Measurements from ENCODE around the gene ERVFRD-1. TPM values are rescaled to one million over a fixed set of nuclear protein-coding genes. Genes with fewer than 3 reads are reported as not detected.

ERVFRD-1 gene
- total RNA-seq, 4 donors from 2014 or later = 0.76 TPM; not detected in 3

DNA sequence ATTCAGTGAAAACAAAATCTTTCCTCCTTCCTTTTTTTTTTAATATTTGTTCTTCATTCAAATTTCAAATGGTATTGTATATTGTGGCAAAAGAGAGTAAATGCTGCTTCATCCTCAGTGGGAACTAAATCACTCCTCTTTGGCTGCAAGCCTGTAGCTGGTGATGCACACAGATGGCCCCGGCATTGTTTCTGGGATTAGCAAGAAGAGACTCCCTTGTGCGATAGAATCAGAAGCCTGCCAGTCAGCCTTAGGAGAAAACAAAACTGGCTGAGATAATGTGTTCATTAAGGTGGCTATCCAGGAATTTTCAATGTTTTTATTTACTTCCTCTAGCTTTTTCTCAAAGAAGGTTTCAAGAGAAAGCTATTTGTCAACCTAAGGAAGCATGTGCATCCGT is 46.7 kb downstream of the ERVFRD-1 start:
- DNase-seq = no peak
- Histone ChIP-seq H3K27ac (no peak overlapping the region), H3K4me3 (no peak overlapping the region), H3K36me3 (no peaks in the 10 kb centered on the region), H3K4me1 (no peaks in the 10 kb centered on the region), H3K9me3 (no peaks in the 10 kb centered on the region), H3K27me3 (peaks cover 0 to 11% (median 0%) of the 10 kb centered on the region in 4 donors)
- TF ChIP-seq POLR2A (IDR thresholded peaks at IDR 0.05) = no peak
- TF ChIP-seq, protein P1, sequence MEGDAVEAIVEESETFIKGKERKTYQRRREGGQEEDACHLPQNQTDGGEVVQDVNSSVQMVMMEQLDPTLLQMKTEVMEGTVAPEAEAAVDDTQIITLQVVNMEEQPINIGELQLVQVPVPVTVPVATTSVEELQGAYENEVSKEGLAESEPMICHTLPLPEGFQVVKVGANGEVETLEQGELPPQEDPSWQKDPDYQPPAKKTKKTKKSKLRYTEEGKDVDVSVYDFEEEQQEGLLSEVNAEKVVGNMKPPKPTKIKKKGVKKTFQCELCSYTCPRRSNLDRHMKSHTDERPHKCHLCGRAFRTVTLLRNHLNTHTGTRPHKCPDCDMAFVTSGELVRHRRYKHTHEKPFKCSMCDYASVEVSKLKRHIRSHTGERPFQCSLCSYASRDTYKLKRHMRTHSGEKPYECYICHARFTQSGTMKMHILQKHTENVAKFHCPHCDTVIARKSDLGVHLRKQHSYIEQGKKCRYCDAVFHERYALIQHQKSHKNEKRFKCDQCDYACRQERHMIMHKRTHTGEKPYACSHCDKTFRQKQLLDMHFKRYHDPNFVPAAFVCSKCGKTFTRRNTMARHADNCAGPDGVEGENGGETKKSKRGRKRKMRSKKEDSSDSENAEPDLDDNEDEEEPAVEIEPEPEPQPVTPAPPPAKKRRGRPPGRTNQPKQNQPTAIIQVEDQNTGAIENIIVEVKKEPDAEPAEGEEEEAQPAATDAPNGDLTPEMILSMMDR (IDR thresholded peaks at IDR 0.05) = no peak
- WGBS, 2 donors = 53 to 54% methylated on average over 3 of the region's 3 CpGs
- intact Hi-C loops (cut with DNase I) = loop anchor here (5.0 kb wide), 1 partner anchor 113 kb away; no protein-coding TSS in a partner anchor

DNA sequence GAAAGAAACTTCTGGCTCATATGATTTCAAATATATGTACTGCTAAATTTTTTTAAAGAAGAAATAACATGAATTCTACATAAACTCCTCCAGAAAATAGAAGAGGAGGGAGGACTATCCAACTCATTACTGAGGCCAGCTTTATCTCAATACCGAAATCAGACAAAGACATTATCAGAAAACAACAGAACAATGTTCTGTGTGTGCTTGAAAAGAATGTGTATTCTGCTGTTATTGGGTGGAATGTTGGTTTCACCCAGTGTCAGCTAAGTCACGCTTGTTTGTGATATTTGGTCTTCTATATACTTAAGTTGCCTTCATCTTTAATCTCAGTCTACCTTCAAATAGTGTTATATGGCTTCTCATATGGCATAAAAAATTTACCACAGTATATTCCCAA is 48.8 kb downstream of the ERVFRD-1 start:
- Histone ChIP-seq H3K27me3 (peaks cover 0 to 11% (median 0%) of the 10 kb centered on the region in 4 donors), H3K9me3 (no peaks in the 10 kb centered on the region), H3K36me3 (no peaks in the 10 kb centered on the region), H3K27ac (no peak overlapping the region), H3K4me1 (no peaks in the 10 kb centered on the region), H3K4me3 (no peak overlapping the region)
- 84 to 95% methylated on average over 2 of the region's 2 CpGs for WGBS, 2 donors
- intact Hi-C loops (cut with DNase I) = no loop called here
- no peak for TF ChIP-seq POLR2A (IDR thresholded peaks at IDR 0.05)
- TF ChIP-seq, protein P1 (IDR thresholded peaks at IDR 0.05) = no peak
- DNase-seq = no peak

DNA sequence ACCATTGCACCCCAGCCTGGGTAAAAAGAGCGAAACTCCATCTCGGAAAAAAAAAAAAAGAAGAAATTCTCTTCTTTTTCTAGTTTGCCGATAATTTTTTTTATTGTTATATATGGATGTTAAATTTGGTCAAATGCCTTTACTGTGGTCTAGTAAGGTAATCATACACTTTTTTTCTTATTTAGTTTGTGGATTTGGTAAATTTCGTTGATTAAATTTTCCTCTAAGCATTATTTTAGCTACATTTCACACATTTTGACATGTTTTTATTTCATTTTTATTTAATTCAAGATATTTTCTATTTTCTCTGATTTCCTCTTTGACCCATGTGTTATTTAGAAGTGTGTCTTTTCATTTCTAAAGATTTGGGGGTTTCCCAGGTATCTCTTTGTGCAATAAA is 49.4 kb downstream of the ERVFRD-1 start:
- no peaks in the 10 kb centered on the region for H3K9me3 ChIP-seq
- WGBS, 2 donors = 86 to 88% methylated on average over 4 of the region's 4 CpGs

DNA sequence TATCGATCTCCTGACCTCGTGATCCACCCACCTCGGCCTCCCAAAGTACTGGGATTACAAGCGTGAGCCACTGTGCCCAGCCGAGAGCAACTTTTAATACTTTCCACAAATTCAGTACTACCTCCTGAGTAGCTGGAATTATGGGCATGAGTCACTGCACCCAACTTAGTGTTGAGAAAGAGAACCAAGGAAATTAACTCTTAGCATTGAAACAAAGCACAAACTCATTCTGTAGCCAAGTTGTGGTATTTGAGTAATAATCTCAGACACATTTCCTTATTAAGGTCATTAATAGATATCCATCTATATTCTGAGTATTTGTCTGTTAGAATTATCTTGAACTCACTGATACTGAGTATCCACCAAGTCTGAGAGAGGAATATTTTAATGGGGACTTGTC is 53.1 kb downstream of the ERVFRD-1 start:
- no peaks in the 10 kb centered on the region for H3K36me3 ChIP-seq
- intact Hi-C loops (cut with DNase I) = loop anchor here (10.0 kb wide), 1 partner anchor 584 kb away; no protein-coding TSS in a partner anchor
- no peaks in the 10 kb centered on the region for H3K4me1 ChIP-seq
- WGBS, 2 donors = 88 to 100% methylated on average over 2 to 4 of the region's 5 CpGs
- DNase-seq = no peak
- no peak for TF ChIP-seq POLR2A (IDR thresholded peaks at IDR 0.05)
- TF ChIP-seq, protein P1 (IDR thresholded peaks at IDR 0.05) = no peak
- no peak overlapping the region for H3K27ac ChIP-seq
- peaks cover 0 to 11% (median 0%) of the 10 kb centered on the region in 4 donors for H3K27me3 ChIP-seq
- H3K9me3 ChIP-seq = no peaks in the 10 kb centered on the region
- no peak overlapping the region for H3K4me3 ChIP-seq

More for the DNA sequence above, 49.4 kb downstream of the ERVFRD-1 start:
- Histone ChIP-seq H3K36me3 (no peaks in the 10 kb centered on the region), H3K4me3 (no peak overlapping the region), H3K4me1 (no peaks in the 10 kb centered on the region), H3K27me3 (peaks cover 0 to 11% (median 0%) of the 10 kb centered on the region in 4 donors), H3K27ac (no peak overlapping the region)
- intact Hi-C loops (cut with DNase I) = no loop called here
- no peak for TF ChIP-seq POLR2A (IDR thresholded peaks at IDR 0.05)
- TF ChIP-seq, protein P1 (IDR thresholded peaks at IDR 0.05) = no peak
- DNase-seq = no peak

DNA sequence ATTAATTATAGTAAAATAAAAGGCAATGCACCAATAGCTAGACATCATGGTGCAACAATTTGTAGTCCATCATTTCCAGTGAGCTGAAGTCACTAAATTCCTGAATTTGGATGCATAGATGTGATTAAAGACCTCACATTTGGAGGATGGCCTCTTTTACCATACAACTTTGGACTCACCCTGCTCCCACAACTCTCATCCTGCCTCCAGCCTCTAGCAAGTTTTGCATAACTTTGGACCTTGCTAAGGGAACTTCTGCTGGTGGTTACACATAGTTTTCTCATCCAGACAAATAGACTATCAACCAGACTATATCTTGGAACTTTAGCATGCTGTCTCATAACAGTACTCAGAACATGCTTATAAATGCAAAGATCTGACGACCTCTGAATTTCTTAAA is 54.7 kb downstream of the ERVFRD-1 start:
- Histone ChIP-seq H3K4me1 (no peaks in the 10 kb centered on the region), H3K4me3 (no peak overlapping the region), H3K9me3 (no peaks in the 10 kb centered on the region), H3K27me3 (peaks cover 0 to 10% (median 0%) of the 10 kb centered on the region in 4 donors), H3K36me3 (no peaks in the 10 kb centered on the region), H3K27ac (no peak overlapping the region)
- 65 to 73% methylated on average over 1 of the region's 1 CpG for whole genome bisulfite sequencing, 2 donors
- no peak for DNase-seq
- TF ChIP-seq, protein P1 (IDR thresholded peaks at IDR 0.05) = no peak
- TF ChIP-seq POLR2A (IDR thresholded peaks at IDR 0.05) = no peak
- intact Hi-C loops (cut with DNase I) = loop anchor here (10.0 kb wide), 1 partner anchor 582 kb away; no protein-coding TSS in a partner anchor
